Left ventricle myocardium inferior (tissue), 1 donor: ENCODE measurements around the gene TFAP2B. TPM values are rescaled to one million over a fixed set of nuclear protein-coding genes. Genes with fewer than 3 reads are reported as not detected.

Experiments used
- DNase-seq: peaks from one replicate; pipeline ENCODE4 v3.0.0-alpha.2; 2020
- H3K27ac ChIP-seq: fragments of 200-600 bp; replicated peaks from 2 replicates; pipeline ENCODE4 v1.8.0; 2021
- H3K27me3 ChIP-seq: fragments of 200-600 bp; 2 replicates; pipeline ENCODE4 v1.8.0; 2021; ENCODE audit warnings: low read depth
- H3K36me3 ChIP-seq: fragments of 200-600 bp; 2 replicates; pipeline ENCODE4 v1.8.0; 2021
- H3K4me1 ChIP-seq: fragments of 200-600 bp; 2 replicates; pipeline ENCODE4 v1.8.0; 2021
- H3K4me3 ChIP-seq: fragments of 200-600 bp; 2 replicates; pipeline ENCODE4 v1.8.0; 2021; ENCODE audit warnings: mild to moderate bottlenecking, moderate library complexity
- H3K9me3 ChIP-seq: fragments of 200-600 bp; replicated peaks from 2 replicates; pipeline ENCODE4 v1.8.0; 2021
- intact Hi-C: fragments of 100-400 bp; cut with micrococcal nuclease; formaldehyde crosslinking; loops from one replicate; pipeline ENCODE4 v1.11.0; 2022
- long read RNA-seq: library from polyadenylated mRNA; unstranded; transcript quantifications from one replicate; pipeline ENCODE4 v2.0.0, GENCODE V29; 2021
- total RNA-seq: library from RNA; stranded (reverse); fragmentation: NEBNext Ultra II Directional; extraction: Animal tissue kit (Norgen Biotek cat#: 25700); gene quantifications from one replicate; pipeline ENCODE4 v1.2.1, GENCODE V29; 2021
- TF ChIP-seq, protein P1 (sequence below): fragments of 200-600 bp; IDR thresholded peaks from 2 replicates; pipeline ENCODE4 v1.8.0; 2021; ENCODE audit warnings: antibody characterized with exemption, mild to moderate bottlenecking, borderline replicate concordance
- donor health status: DM: no; HTN: yes; CAD: no; lungs with severe emphysema.

TFAP2B gene
- not detected for total RNA-seq
- long read RNA-seq: 0 reads

DNA sequence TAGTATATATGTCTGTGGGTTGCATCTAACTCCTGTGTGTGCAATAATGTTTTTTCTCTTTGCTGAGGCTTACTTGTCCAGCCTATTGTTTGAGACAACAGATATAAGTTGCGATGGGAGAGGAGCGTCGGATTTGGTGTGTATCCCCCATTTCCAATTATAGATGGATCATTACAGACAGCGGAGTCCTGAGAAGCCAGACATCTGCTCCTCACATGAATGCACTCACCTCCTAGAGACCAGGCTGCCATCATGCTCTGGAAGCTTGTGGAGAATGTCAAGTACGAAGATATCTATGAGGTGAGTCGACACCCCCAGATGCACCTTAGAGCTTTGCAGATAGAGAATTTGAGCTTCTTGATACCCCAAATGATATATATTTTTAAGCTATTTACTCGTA, at the start of gene TFAP2B:
Gene TFAP2B, plus strand, starts transcription at position 199 of the 400 bp plus-strand sequence. Its CDS starts 21 bp downstream, at position 220.
- H3K27me3 ChIP-seq: peaks cover 100% of the 10 kb centered on the region
- peak within 1 kb of the TSS; percentile 45 for H3K4me3 ChIP-seq
- DNase-seq: no peak
- peaks cover 19% of the 10 kb centered on the region for H3K4me1 ChIP-seq
- H3K36me3 ChIP-seq: no peaks in the 10 kb centered on the region
- TF ChIP-seq, protein P1, sequence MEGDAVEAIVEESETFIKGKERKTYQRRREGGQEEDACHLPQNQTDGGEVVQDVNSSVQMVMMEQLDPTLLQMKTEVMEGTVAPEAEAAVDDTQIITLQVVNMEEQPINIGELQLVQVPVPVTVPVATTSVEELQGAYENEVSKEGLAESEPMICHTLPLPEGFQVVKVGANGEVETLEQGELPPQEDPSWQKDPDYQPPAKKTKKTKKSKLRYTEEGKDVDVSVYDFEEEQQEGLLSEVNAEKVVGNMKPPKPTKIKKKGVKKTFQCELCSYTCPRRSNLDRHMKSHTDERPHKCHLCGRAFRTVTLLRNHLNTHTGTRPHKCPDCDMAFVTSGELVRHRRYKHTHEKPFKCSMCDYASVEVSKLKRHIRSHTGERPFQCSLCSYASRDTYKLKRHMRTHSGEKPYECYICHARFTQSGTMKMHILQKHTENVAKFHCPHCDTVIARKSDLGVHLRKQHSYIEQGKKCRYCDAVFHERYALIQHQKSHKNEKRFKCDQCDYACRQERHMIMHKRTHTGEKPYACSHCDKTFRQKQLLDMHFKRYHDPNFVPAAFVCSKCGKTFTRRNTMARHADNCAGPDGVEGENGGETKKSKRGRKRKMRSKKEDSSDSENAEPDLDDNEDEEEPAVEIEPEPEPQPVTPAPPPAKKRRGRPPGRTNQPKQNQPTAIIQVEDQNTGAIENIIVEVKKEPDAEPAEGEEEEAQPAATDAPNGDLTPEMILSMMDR: no peak
- H3K9me3 ChIP-seq: no peaks in the 10 kb centered on the region
- intact Hi-C loops: loop anchor here (10.0 kb wide), 1 partner anchor 1136 kb away; no protein-coding TSS in a partner anchor
- no peak within 1 kb of the TSS for H3K27ac ChIP-seq

DNA sequence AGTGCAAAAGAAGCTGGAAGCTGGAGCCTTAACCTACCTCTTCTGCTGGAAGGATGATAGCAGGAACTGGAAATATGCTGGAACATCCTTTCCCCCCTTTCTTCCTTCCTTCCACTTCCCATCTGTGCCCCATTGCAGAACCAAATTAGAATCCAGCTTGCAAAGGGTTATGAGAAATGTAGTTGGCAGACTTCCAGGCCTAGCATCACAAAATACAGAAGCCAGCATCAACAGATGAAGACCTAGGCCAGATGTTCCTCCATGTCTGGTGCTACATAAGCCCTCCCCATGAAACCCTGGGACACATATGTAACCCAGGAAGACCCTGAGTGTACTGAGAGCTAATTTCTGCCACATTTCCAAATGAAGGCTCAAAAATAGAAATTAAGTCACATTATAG, 40.0 kb upstream of the TFAP2B start:
- TF ChIP-seq, protein P1: no peak
- no peak overlapping the region for H3K4me3 ChIP-seq
- no peak overlapping the region for H3K27ac ChIP-seq
- no peaks in the 10 kb centered on the region for H3K9me3 ChIP-seq
- no peaks in the 10 kb centered on the region for H3K4me1 ChIP-seq
- intact Hi-C loops: no loop called here
- no peaks in the 10 kb centered on the region for H3K36me3 ChIP-seq
- no peak for DNase-seq
- H3K27me3 ChIP-seq: no peaks in the 10 kb centered on the region

DNA sequence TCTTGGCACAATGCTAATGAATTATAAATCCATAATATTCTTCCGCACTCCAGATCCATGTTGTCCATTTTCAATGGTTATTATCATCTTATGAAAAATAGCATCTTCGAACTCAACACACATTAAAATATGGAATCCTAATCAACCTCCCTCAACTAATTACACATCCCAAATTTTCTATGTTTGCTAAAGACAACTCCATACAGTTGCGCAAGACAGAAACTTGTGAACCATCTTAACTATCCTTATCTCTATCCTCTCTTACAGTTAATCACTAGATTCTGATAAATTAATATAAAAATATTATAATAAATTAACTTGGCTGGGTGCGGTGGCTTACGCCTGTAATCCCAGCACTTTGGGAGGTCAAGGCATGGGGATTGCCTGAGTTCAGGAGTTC, 38.3 kb upstream of the TFAP2B start:
- H3K4me1 ChIP-seq: no peaks in the 10 kb centered on the region
- H3K27me3 ChIP-seq: no peaks in the 10 kb centered on the region
- H3K9me3 ChIP-seq: no peaks in the 10 kb centered on the region
- DNase-seq: no peak
- H3K27ac ChIP-seq: no peak overlapping the region
- TF ChIP-seq, protein P1: no peak
- no peaks in the 10 kb centered on the region for H3K36me3 ChIP-seq
- intact Hi-C loops: no loop called here
- no peak overlapping the region for H3K4me3 ChIP-seq

DNA sequence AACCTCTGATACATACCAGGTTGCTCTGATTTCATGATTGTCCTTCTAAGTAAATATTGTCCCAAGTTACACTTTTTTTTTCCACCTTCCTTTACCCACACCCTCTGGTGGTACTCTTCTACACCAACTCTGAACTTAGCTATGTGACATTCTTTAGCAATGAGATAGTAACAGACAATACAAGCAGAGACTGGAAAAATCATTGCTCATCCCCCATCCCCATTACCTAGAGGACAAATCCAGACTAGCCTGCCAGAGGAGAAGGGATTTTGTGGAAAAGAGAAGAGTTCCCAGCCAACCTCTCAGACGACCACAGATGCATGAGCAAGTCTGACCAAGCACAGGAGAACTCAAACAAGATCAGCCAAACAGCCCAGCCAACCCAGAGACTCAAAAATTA, 32.8 kb upstream of the TFAP2B start:
- no peaks in the 10 kb centered on the region for H3K4me1 ChIP-seq
- H3K36me3 ChIP-seq: no peaks in the 10 kb centered on the region
- intact Hi-C loops: no loop called here
- DNase-seq: no peak
- no peak overlapping the region for H3K27ac ChIP-seq
- H3K27me3 ChIP-seq: no peaks in the 10 kb centered on the region
- no peaks in the 10 kb centered on the region for H3K9me3 ChIP-seq
- no peak overlapping the region for H3K4me3 ChIP-seq
- TF ChIP-seq, protein P1: no peak

DNA sequence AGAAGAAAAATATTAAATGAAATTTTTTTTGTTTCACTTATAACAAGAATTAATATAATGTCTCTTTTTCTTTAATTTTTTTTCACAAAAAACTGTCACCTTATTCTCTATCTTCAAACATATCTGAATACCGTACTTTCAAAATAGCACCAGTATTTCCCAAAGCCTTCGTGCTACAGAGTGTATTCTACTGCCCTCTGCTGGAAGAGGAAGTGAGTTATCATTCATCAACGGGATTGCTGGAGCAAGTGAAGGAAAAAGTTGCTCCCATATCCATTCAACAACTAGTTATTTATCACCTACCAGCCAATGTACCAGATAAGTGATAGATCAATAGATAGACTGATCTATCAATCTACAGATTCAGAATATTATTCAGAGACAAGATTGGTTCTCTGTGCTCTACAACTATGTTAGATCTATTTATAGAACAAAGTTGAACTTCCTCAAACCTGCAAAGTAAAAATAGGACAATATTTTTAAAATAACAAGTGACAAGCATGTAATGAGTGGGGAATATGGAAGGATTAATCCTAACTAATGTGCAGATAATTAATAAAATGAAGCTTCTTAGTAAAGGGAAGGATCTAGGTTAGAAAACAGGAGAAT, 26.7 kb upstream of the TFAP2B start:
- H3K9me3 ChIP-seq: no peaks in the 10 kb centered on the region
- H3K27me3 ChIP-seq: peaks cover 31% of the 10 kb centered on the region
- DNase-seq: no peak
- no peaks in the 10 kb centered on the region for H3K4me1 ChIP-seq
- TF ChIP-seq, protein P1: peak; percentile 65
- no peaks in the 10 kb centered on the region for H3K36me3 ChIP-seq
- no peak overlapping the region for H3K4me3 ChIP-seq
- intact Hi-C loops: no loop called here
- no peak overlapping the region for H3K27ac ChIP-seq
